ENCODE measurements around the gene C12orf57. TPM values are rescaled to one million over a fixed set of nuclear protein-coding genes. Genes with fewer than 3 reads are reported as not detected.
A peak's percentile ranks its signal among the peaks of the same experiment; 100 is the strongest.

Gene C12orf57
- total and polyA plus RNA-seq, 2 of the 13 experiments (the other 11 are each of a cell fraction or from before 2014, with no cell fraction given), result 84.0 to 287 TPM

DNA sequence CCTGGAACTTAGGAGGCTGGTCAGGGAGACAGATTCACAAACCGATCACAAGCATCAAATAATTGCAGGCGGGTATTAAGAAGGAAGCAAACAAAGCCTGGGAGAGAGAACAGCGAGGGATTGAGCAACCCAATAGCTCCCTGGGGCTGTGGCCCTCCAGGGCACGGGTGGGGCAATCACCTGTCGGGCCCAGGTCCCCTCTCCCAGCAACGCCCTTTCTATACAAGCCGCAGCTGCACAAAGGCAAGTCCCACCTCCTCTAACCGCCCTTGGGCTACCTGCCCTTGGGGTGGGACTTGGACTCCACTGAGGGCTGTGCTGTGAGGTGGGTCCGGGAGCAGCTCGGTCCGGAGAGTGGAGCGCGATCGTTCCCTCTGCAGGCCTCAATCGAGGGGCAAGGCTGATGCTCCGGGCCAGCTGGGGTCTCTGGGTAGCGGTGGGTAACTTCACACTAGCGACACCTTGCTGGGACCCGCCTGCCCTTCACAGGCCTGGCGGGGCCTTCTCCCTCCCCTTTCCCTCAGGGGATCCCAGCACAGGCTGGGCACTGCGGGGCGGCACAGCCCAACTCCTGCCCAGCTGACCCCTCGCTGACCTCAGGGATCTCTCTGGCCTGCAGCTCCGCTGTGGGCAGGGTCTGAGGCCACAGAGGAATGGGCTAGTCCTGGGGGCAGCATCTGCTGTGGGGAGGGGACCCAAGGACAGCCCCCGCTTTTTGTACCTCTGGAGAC, 18.6 kb downstream of the C12orf57 start:
- H3K27me3 ChIP-seq (ENCODE audit: control insufficient read depth in 1 of 2, insufficient read depth in 2 of 2, low read length in 2 of 2), result no peaks in the 10 kb centered on the region
- 52% methylated on average over 10 of the region's 25 CpGs for WGBS (ENCODE audit: low lambda C conversion rate)
- no peaks in the 10 kb centered on the region for H3K9me3 ChIP-seq (ENCODE audit: low read length)
- peaks cover 39% of the 10 kb centered on the region for H3K4me1 ChIP-seq (ENCODE audit: insufficient read depth, low read length)
- peaks cover 2% of the 10 kb centered on the region for H3K79me2 ChIP-seq (ENCODE audit: insufficient read depth, low read length)
- intact Hi-C loops (cut with micrococcal nuclease; ENCODE audit: unreplicated experiment) (loop anchor here (1.0 kb wide), 1 partner anchor 16 kb away; no protein-coding TSS in a partner anchor), in situ Hi-C loops (cut with HindIII; ENCODE audit: extremely low pct_ligation_motif_present, low pct_unique_long_range_greater_than_20kb) (no loop called here)
- H3K4me2 ChIP-seq (ENCODE audit: low read depth, low read length), result peak overlapping the region; percentile 94
- H3K4me3 ChIP-seq (replicated peaks in 1 of 3; ENCODE audit: insufficient read depth in 1 of 3, low read depth in 2 of 3, low read length in 3 of 3), result peak overlapping the region; percentile 41 to 74 (median 54); a peak in 5 of 6 replicates
- FAIRE-seq (no peak), ATAC-seq (peak; percentile 29), DNase-seq (ENCODE audit: low spot score) (no peak)
- H3K27ac ChIP-seq (ENCODE audit: extremely low read length, insufficient read depth, low read length), result peak overlapping the region; percentile 76
- peak overlapping the region; percentile 77 for H3K9ac ChIP-seq (ENCODE audit: insufficient read depth, low read depth, low read length)
- H4K20me1 ChIP-seq (ENCODE audit: insufficient read depth, low read length), result no peaks in the 10 kb centered on the region
- peak overlapping the region; percentile 94 for H2AFZ ChIP-seq (ENCODE audit: low read length)
- TSS peak; percentile 78 for BruUV-seq (replicated peaks)
- ChIA-PET POLR2A (interaction anchor here (0.7 to 8.0 kb wide), 12 partner anchors 17 to 146 kb away, joined by 3 to 180 read pairs (median 4); partner anchors contain the start of genes C12orf57, LPCAT3, RNU7-1 and SPSB2), CTCF (ENCODE audit: low intra/inter-chr PET ratio, low total read pairs) (interaction anchor here (1.3 to 1.7 kb wide), 3 partner anchors 16 to 94 kb away, joined by 3 to 11 read pairs (median 5); partner anchors contain the start of genes C12orf57 and RNU7-1)
- H3K36me3 ChIP-seq (replicated peaks in 1 of 2; ENCODE audit: control insufficient read depth in 1 of 2, insufficient read depth in 2 of 2, low read length in 2 of 2), result peaks cover 14 to 23% of the 10 kb centered on the region in 2 experiments
- TF ChIP-seq, protein P1, sequence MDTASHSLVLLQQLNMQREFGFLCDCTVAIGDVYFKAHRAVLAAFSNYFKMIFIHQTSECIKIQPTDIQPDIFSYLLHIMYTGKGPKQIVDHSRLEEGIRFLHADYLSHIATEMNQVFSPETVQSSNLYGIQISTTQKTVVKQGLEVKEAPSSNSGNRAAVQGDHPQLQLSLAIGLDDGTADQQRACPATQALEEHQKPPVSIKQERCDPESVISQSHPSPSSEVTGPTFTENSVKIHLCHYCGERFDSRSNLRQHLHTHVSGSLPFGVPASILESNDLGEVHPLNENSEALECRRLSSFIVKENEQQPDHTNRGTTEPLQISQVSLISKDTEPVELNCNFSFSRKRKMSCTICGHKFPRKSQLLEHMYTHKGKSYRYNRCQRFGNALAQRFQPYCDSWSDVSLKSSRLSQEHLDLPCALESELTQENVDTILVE (CRISPR knock-in tag; IDR thresholded peaks at IDR 0.05), result no peak
- TF ChIP-seq ZNF367 (CRISPR knock-in tag; IDR thresholded peaks at IDR 0.05; ENCODE audit: borderline replicate concordance) (no peak), ZNF143 (CRISPR knock-in tag; IDR thresholded peaks at IDR 0.05) (no peak), SP4 (CRISPR knock-in tag; IDR thresholded peaks at IDR 0.05) (no peak), KMT2A (CRISPR knock-in tag; IDR thresholded peaks at IDR 0.05) (no peak), NBN (conservative IDR thresholded peaks at IDR 0.05) (no peak), ZNF468 (CRISPR knock-in tag; IDR thresholded peaks at IDR 0.05) (no peak), ERF (CRISPR knock-in tag; IDR thresholded peaks at IDR 0.05) (no peak), GABPB1 (CRISPR knock-in tag; IDR thresholded peaks at IDR 0.05) (no peak), ZNF317 (CRISPR knock-in tag; IDR thresholded peaks at IDR 0.05) (0 out of 2 replicates have a peak, but pooled peaks have one; percentile 11), MBD4 (IDR thresholded peaks at IDR 0.05; ENCODE audit: borderline replicate concordance, low read length) (no peak), MYNN (CRISPR knock-in tag; IDR thresholded peaks at IDR 0.05; ENCODE audit: low read depth) (no peak), ZNF768 (CRISPR knock-in tag; IDR thresholded peaks at IDR 0.05) (no peak), NFIC (IDR thresholded peaks at IDR 0.05; ENCODE audit: low read length) (no peak), SOX6 (IDR thresholded peaks at IDR 0.05) (no peak), SOX6 (CRISPR knock-in tag; IDR thresholded peaks at IDR 0.05) (no peak), ATM (IDR thresholded peaks at IDR 0.05; ENCODE audit: borderline replicate concordance) (no peak), ZFY (CRISPR knock-in tag; IDR thresholded peaks at IDR 0.05) (peak; percentile 27; the same call in 1 of the 2 replicates), PHF21A (CRISPR knock-in tag; IDR thresholded peaks at IDR 0.05) (peak; percentile 15; the same call in 1 of the 2 replicates), ONECUT2 (CRISPR knock-in tag; IDR thresholded peaks at IDR 0.05) (no peak), ZNF570 (CRISPR knock-in tag; IDR thresholded peaks at IDR 0.05; ENCODE audit: borderline replicate concordance) (no peak), NR2F2 (IDR thresholded peaks at IDR 0.05; ENCODE audit: borderline replicate concordance, low read depth) (no peak), ZNF747 (CRISPR knock-in tag; IDR thresholded peaks at IDR 0.05; ENCODE audit: borderline replicate concordance) (no peak), ZFP1 (CRISPR knock-in tag; IDR thresholded peaks at IDR 0.05) (no peak), TCF7 (IDR thresholded peaks at IDR 0.05; ENCODE audit: low read depth) (no peak)
- TF ChIP-seq, protein P2, sequence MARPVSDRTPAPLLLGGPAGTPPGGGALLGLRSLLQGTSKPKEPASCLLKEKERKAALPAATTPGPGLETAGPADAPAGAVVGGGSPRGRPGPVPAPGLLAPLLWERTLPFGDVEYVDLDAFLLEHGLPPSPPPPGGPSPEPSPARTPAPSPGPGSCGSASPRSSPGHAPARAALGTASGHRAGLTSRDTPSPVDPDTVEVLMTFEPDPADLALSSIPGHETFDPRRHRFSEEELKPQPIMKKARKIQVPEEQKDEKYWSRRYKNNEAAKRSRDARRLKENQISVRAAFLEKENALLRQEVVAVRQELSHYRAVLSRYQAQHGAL (CRISPR knock-in tag; IDR thresholded peaks at IDR 0.05; ENCODE audit: not compliant biosample characterization), result no peak
